SU-DHL-6 (cell line): ENCODE measurements around the gene ELL2.
"Not testable (repeated sequence)": the region's sequence is repeated elsewhere in the genome, so short reads cannot be mapped to it uniquely, and the experiment has no call there.

Experiments used
- H2AFZ ChIP-seq: fragments of 200-600 bp; sonication (generic); 2 replicates; pipeline ENCODE4 v1.6.1; 2014; ENCODE audit warnings: low read depth, mild to moderate bottlenecking, moderate library complexity, mixed read lengths, antibody characterized with exemption, low read length; ENCODE audit not compliant: severe bottlenecking
- H3F3A ChIP-seq: fragments of 200-600 bp; shearing (Covaris generic); 2 replicates; pipeline ENCODE4 v1.6.0; 2016; ENCODE audit warnings: antibody characterized with exemption, mild to moderate bottlenecking; ENCODE audit not compliant: insufficient read depth
- H3K27ac ChIP-seq: fragments of 200-600 bp; sonication (generic); 2 replicates; pipeline ENCODE4 v1.5.1; 2016; ENCODE audit warnings: low read depth, mild to moderate bottlenecking, low read length, moderate library complexity, mixed read lengths
- H3K27me3 ChIP-seq: fragments of 200-600 bp; sonication (generic), shearing (Covaris generic); 2 replicates; pipeline ENCODE4 v1.6.0; 2014; ENCODE audit warnings: mild to moderate bottlenecking, low read length
- H3K36me3 ChIP-seq: fragments of 200-600 bp; sonication (generic); 2 replicates; pipeline ENCODE4 v1.6.1; 2014; ENCODE audit warnings: mild to moderate bottlenecking, low read length, mixed read lengths
- H3K4me2 ChIP-seq: fragments of 300-600, 200-600 bp; shearing (Covaris generic), sonication (generic); 2 replicates; pipeline ENCODE4 v1.6.0; 2014; ENCODE audit warnings: low read length, low read depth, mild to moderate bottlenecking; ENCODE audit not compliant: poor library complexity, severe bottlenecking
- H3K4me3 ChIP-seq: fragments of 200-600 bp; sonication (generic); 2 replicates; pipeline ENCODE4 v1.5.1; 2014; ENCODE audit warnings: antibody characterized with exemption, low read length, mild to moderate bottlenecking, mixed read lengths; ENCODE audit not compliant: insufficient read depth, poor library complexity, severe bottlenecking
- H3K79me2 ChIP-seq: fragments of 200-600 bp; sonication (generic); 2 replicates; pipeline ENCODE4 v1.6.1; 2014; ENCODE audit warnings: mild to moderate bottlenecking, low read length, moderate library complexity; ENCODE audit not compliant: insufficient read depth
- H3K9ac ChIP-seq: fragments of 200-600 bp; sonication (generic); 2 replicates; pipeline ENCODE4 v1.7.0; 2014; ENCODE audit warnings: mild to moderate bottlenecking, low read length
- H3K9me2 ChIP-seq: fragments of 200-600 bp; sonication (generic); replicated peaks from 2 replicates; pipeline ENCODE4 v1.6.1; 2014; ENCODE audit warnings: low read length; ENCODE audit not compliant: insufficient read depth
- H3K9me3 ChIP-seq: fragments of 200-600 bp; sonication (generic); 2 replicates; pipeline ENCODE4 v1.6.1; 2014; ENCODE audit warnings: low read length, mixed read lengths; ENCODE audit not compliant: insufficient read depth
- H4K20me1 ChIP-seq: fragments of 200-600 bp; sonication (generic); 2 replicates; pipeline ENCODE4 v1.6.1; 2014; ENCODE audit warnings: low read depth, mild to moderate bottlenecking, antibody characterized with exemption, low read length, moderate library complexity, mixed read lengths
- CTCF ChIP-seq: fragments of 200-600 bp; sonication (generic); IDR thresholded peaks from one replicate; pipeline ENCODE4 v1.5.1; 2017; ENCODE audit warnings: antibody characterized with exemption, mild to moderate bottlenecking, low read length, moderate library complexity; ENCODE audit not compliant: insufficient read depth, poor library complexity, severe bottlenecking
- EZH2phosphoT487 ChIP-seq: fragments of 200-600 bp; sonication (generic), shearing (Covaris generic); conservative IDR thresholded peaks from 2 replicates; pipeline ENCODE4 v1.6.1; 2018; ENCODE audit warnings: mild to moderate bottlenecking, antibody characterized with exemption, low read length, moderate library complexity, mixed read lengths

ELL2 gene

GRCh38 chr5:95838556-95838955, 123.1 kb downstream of the ELL2 start:
- H3K9me3 ChIP-seq = no peaks in the 10 kb centered on the region
- H3F3A ChIP-seq = peaks cover 7% of the 10 kb centered on the region
- no peak overlapping the region for H3K4me2 ChIP-seq
- no peak overlapping the region for H3K9ac ChIP-seq
- H4K20me1 ChIP-seq = no peaks in the 10 kb centered on the region
- no peaks in the 10 kb centered on the region for H3K27me3 ChIP-seq
- H2AFZ ChIP-seq = no peak overlapping the region
- no peaks in the 10 kb centered on the region for H3K9me2 ChIP-seq
- no peaks in the 10 kb centered on the region for H3K79me2 ChIP-seq
- no peaks in the 10 kb centered on the region for H3K36me3 ChIP-seq
- no peak overlapping the region for H3K27ac ChIP-seq
- TF ChIP-seq EZH2phosphoT487 (no peak), CTCF (no peak)
- H3K4me3 ChIP-seq = no peak overlapping the region

GRCh38 chr5:95838001-95838520, 123.6 kb downstream of the ELL2 start:
- Histone ChIP-seq H3K27ac (no peak overlapping the region), H2AFZ (no peak overlapping the region), H4K20me1 (no peaks in the 10 kb centered on the region), H3K36me3 (no peaks in the 10 kb centered on the region), H3K9ac (no peak overlapping the region), H3K4me3 (no peak overlapping the region), H3K4me2 (no peak overlapping the region), H3F3A (peaks cover 7% of the 10 kb centered on the region), H3K27me3 (no peaks in the 10 kb centered on the region), H3K79me2 (no peaks in the 10 kb centered on the region), H3K9me2 (no peaks in the 10 kb centered on the region), H3K9me3 (no peaks in the 10 kb centered on the region)
- TF ChIP-seq EZH2phosphoT487 (no peak), CTCF (no peak)

GRCh38 chr5:95837492-95837891, 124.2 kb downstream of the ELL2 start:
- Histone ChIP-seq H3K9me2 (no peaks in the 10 kb centered on the region), H3F3A (peaks cover 7% of the 10 kb centered on the region), H3K27ac (no peak overlapping the region), H3K27me3 (no peaks in the 10 kb centered on the region), H3K79me2 (no peaks in the 10 kb centered on the region), H3K4me3 (no peak overlapping the region), H4K20me1 (no peaks in the 10 kb centered on the region), H3K9me3 (no peaks in the 10 kb centered on the region), H3K4me2 (no peak overlapping the region), H2AFZ (no peak overlapping the region), H3K9ac (no peak overlapping the region), H3K36me3 (no peaks in the 10 kb centered on the region)
- TF ChIP-seq CTCF (no peak), EZH2phosphoT487 (no peak)

- H3K9me2 ChIP-seq, H3F3A ChIP-seq, H3K9me3 ChIP-seq, H3K4me2 ChIP-seq, H3K27ac ChIP-seq, H3K4me3 ChIP-seq, H2AFZ ChIP-seq, H3K9ac ChIP-seq, H3K27me3 ChIP-seq, H3K79me2 ChIP-seq, H4K20me1 ChIP-seq, H3K36me3 ChIP-seq: not testable (repeated sequence)
Measured at GRCh38 chr5:95836971-95837370, 124.7 kb downstream of the ELL2 start.
